IPS-15b (cell line): ENCODE data around the gene SFSWAP.
"Not testable (repeated sequence)": the region's sequence is repeated elsewhere in the genome, so short reads cannot be mapped to it uniquely, and the experiment has no call there.

Source experiments
- H3K27me3 ChIP-seq: one replicate; pipeline ENCODE4 v1.6.1; 2013; ENCODE audit warnings: low read length; ENCODE audit not compliant: control insufficient read depth, insufficient read depth
- H3K36me3 ChIP-seq: one replicate; pipeline ENCODE4 v1.6.1; 2013; ENCODE audit warnings: low read length; ENCODE audit not compliant: control insufficient read depth, insufficient read depth
- H3K4me1 ChIP-seq: one replicate; pipeline ENCODE4 v1.6.1; 2013; ENCODE audit warnings: mild to moderate bottlenecking, low read length; ENCODE audit not compliant: control insufficient read depth, insufficient read depth
- H3K4me3 ChIP-seq: one replicate; pipeline ENCODE4 v1.5.1; 2013; ENCODE audit warnings: low read depth, low read length
- H3K9ac ChIP-seq: one replicate; pipeline ENCODE4 v1.6.1; 2013; ENCODE audit warnings: low read depth, mild to moderate bottlenecking, low read length
- H3K9me3 ChIP-seq: one replicate; pipeline ENCODE4 v1.6.1; 2013; ENCODE audit warnings: mild to moderate bottlenecking, low read length; ENCODE audit not compliant: control insufficient read depth, insufficient read depth

SFSWAP gene

GRCh38 chr12:131672941-131673887 is 37.7 kb upstream of the SFSWAP start:
- no peaks in the 10 kb centered on the region for H3K36me3 ChIP-seq
- no peaks in the 10 kb centered on the region for H3K27me3 ChIP-seq
- no peak overlapping the region for H3K9ac ChIP-seq

GRCh38 chr12:131673888-131674257 is 37.0 kb upstream of the SFSWAP start:
- Histone ChIP-seq H3K36me3 (no peaks in the 10 kb centered on the region), H3K9me3 (no peaks in the 10 kb centered on the region), H3K27me3 (no peaks in the 10 kb centered on the region), H3K4me1 (no peaks in the 10 kb centered on the region), H3K4me3 (no peak overlapping the region), H3K9ac (no peak overlapping the region)

More at GRCh38 chr12:131672941-131673887, 37.7 kb upstream of the SFSWAP start:
- Histone ChIP-seq H3K9me3 (no peaks in the 10 kb centered on the region), H3K4me1 (no peaks in the 10 kb centered on the region), H3K4me3 (no peak overlapping the region)

DNA sequence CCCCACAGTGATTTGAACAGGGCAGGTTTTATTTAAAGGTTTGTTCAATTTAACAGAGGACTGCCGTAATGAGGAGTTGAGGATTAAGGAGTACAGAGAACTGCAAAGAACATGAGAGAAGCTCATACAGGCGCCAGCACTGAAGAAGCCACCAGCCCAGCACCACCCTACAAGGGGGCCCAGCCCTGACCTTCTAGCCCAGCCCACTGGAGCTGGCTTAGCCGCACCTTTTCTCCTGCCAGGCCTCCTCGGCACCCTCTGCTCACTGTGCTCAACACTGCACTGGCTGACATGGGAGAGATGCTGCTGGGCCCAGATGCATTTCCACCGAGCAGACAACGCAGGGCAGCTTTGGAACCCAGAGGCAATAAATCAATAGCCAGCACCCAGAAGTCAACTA is 36.5 kb upstream of the SFSWAP start:
- no peaks in the 10 kb centered on the region for H3K36me3 ChIP-seq
- no peak overlapping the region for H3K9ac ChIP-seq
- H3K4me3 ChIP-seq: no peak overlapping the region
- no peaks in the 10 kb centered on the region for H3K27me3 ChIP-seq
- H3K4me1 ChIP-seq: no peaks in the 10 kb centered on the region
- no peaks in the 10 kb centered on the region for H3K9me3 ChIP-seq

DNA sequence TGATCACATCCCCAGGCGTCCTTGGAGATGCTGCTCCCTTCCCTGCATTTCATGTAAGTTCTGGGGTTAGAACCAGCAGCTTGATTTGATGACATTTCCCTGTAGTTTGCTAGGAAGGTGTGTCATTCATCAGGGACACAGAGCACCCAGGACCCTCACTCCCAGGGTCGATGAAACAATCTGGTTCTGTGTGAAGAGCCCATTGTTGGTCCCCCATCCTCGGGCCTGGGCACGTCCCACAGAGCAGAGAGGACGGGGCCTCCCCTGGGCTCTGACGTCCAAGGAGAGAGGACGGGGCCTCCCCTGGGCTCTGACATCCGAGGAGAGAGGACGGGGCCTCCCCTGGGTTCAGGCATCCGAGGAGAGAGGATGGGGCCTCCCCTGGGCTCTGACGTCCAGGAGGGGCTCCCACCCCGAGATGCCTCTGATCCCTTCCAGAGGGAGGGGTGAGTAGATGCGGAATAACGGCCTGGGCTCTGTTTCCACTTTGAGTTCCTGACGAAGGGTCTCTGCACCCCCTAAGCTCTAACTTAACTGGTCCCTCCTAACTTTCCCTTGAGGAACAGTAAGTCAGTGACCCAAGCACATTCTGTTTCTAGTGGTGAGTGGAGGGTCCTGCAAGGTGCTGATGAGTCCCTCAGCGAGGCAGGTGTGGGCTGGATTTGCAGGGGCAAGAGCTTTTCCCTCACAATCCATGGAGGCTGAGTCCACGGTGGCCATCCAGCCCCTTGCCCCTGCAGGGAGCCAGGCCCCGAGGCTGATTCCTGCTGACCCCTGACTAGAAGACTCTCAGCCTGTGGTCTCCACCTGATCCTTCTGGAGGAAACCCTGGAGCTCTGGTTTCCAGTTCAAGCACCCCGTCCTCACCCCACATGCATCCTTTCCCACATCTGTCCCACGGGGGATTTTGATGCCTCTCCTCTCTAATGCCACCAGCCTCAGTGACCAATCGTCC is 35.5 kb upstream of the SFSWAP start:
- Histone ChIP-seq H3K36me3 (no peaks in the 10 kb centered on the region), H3K4me3 (no peak overlapping the region), H3K9me3 (no peaks in the 10 kb centered on the region), H3K27me3 (no peaks in the 10 kb centered on the region), H3K4me1 (no peaks in the 10 kb centered on the region), H3K9ac (no peak overlapping the region)

GRCh38 chr12:131676544-131676943 is 34.3 kb upstream of the SFSWAP start:
- Histone ChIP-seq H3K9me3 (no peaks in the 10 kb centered on the region), H3K4me1 (peaks cover 2% of the 10 kb centered on the region), H3K36me3 (no peaks in the 10 kb centered on the region), H3K27me3 (peaks cover 7% of the 10 kb centered on the region), H3K4me3 (no peak overlapping the region), H3K9ac (no peak overlapping the region)

- H3K9me3 ChIP-seq, H3K27me3 ChIP-seq, H3K9ac ChIP-seq, H3K4me1 ChIP-seq, H3K36me3 ChIP-seq, H3K4me3 ChIP-seq: not testable (repeated sequence)
Observed at GRCh38 chr12:131677067-131677466, 33.8 kb upstream of the SFSWAP start.

- Histone ChIP-seq H3K4me3 (no peak overlapping the region), H3K9me3 (no peaks in the 10 kb centered on the region), H3K36me3 (no peaks in the 10 kb centered on the region), H3K4me1 (peaks cover 5% of the 10 kb centered on the region), H3K27me3 (peaks cover 7% of the 10 kb centered on the region), H3K9ac (no peak overlapping the region)
Observed at GRCh38 chr12:131677699-131678098, 33.2 kb upstream of the SFSWAP start.

- not testable (repeated sequence) for H3K9ac ChIP-seq, H3K9me3 ChIP-seq, H3K4me1 ChIP-seq, H3K36me3 ChIP-seq, H3K27me3 ChIP-seq, H3K4me3 ChIP-seq
Observed at GRCh38 chr12:131678389-131679181, 32.3 kb upstream of the SFSWAP start.

DNA sequence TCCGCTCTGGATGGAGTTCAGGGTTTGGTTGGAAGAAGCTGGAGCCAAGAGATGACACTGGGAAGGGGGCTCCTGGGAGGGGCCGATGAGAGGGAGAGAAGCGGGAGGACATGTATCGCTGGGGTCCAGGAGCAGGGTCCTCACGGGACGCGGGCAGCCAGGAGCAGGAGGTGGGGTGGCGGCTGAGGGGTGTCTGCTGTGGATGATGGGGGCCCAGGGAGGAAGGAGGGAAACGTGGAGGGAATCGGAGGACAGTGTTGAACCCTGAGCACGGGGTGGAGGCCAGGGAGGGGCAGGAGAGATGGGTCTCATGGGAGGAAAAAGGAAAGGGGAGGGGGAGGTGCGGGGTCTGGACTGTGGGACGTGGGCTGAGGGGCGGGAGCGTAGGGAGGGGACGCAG is 31.7 kb upstream of the SFSWAP start:
- not testable (repeated sequence) for H3K4me3 ChIP-seq, H3K27me3 ChIP-seq, H3K9me3 ChIP-seq, H3K9ac ChIP-seq, H3K36me3 ChIP-seq, H3K4me1 ChIP-seq

- H3K36me3 ChIP-seq, H3K9me3 ChIP-seq, H3K9ac ChIP-seq, H3K27me3 ChIP-seq, H3K4me1 ChIP-seq, H3K4me3 ChIP-seq: not testable (repeated sequence)
Observed at GRCh38 chr12:131679816-131680215, 31.1 kb upstream of the SFSWAP start.
